HEK293 (cell line): ENCODE measurements around the gene PDE10A.
"Not testable (repeated sequence)": the region's sequence is repeated elsewhere in the genome, so short reads cannot be mapped to it uniquely, and the experiment has no call there.

Experiments
- ATF2 ChIP-seq: fragments of 450-650 bp; formaldehyde crosslinking; IDR thresholded peaks from 2 replicates; pipeline ENCODE4 v1.5.1; 2016; ENCODE audit warnings: missing biosample characterization, missing genetic modification characterization, low read depth
- GLIS1 ChIP-seq: fragments of 450-650 bp; formaldehyde crosslinking; IDR thresholded peaks from 2 replicates; pipeline ENCODE4 v1.5.1; 2016; ENCODE audit warnings: missing biosample characterization, missing genetic modification characterization
- KLF9 ChIP-seq: fragments of 450-650 bp; formaldehyde crosslinking; IDR thresholded peaks from 2 replicates; pipeline ENCODE4 v1.5.1; 2016; ENCODE audit warnings: missing biosample characterization, missing genetic modification characterization, low read depth
- RBAK ChIP-seq: fragments of 450-650 bp; formaldehyde crosslinking; IDR thresholded peaks from 2 replicates; pipeline ENCODE4 v1.5.1; 2016; ENCODE audit warnings: missing biosample characterization, missing genetic modification characterization
- REST ChIP-seq: fragments of 450-650 bp; formaldehyde crosslinking; IDR thresholded peaks from 2 replicates; pipeline ENCODE4 v1.5.1; 2016; ENCODE audit warnings: missing biosample characterization, missing genetic modification characterization
- SALL2 ChIP-seq: fragments of 450-650 bp; formaldehyde crosslinking; IDR thresholded peaks from 2 replicates; pipeline ENCODE4 v1.5.0; 2017; ENCODE audit warnings: missing biosample characterization, mild to moderate bottlenecking, missing genetic modification characterization, borderline replicate concordance
- SP2 ChIP-seq: fragments of 450-650 bp; formaldehyde crosslinking; IDR thresholded peaks from 2 replicates; pipeline ENCODE4 v1.5.1; 2016; ENCODE audit warnings: missing biosample characterization, missing genetic modification characterization
- ZNF133 ChIP-seq: fragments of 450-650 bp; formaldehyde crosslinking; IDR thresholded peaks from 2 replicates; pipeline ENCODE4 v1.5.1; 2016; ENCODE audit warnings: missing biosample characterization, missing genetic modification characterization
- ZNF221 ChIP-seq: fragments of 450-650 bp; formaldehyde crosslinking; IDR thresholded peaks from 2 replicates; pipeline ENCODE4 v1.5.1; 2017; ENCODE audit warnings: missing biosample characterization, missing genetic modification characterization, borderline replicate concordance
- ZNF302 ChIP-seq: fragments of 450-650 bp; formaldehyde crosslinking; IDR thresholded peaks from 2 replicates; pipeline ENCODE4 v1.5.1; 2016; ENCODE audit warnings: missing biosample characterization, missing genetic modification characterization, low read depth
- ZNF37A ChIP-seq: fragments of 450-650 bp; IDR thresholded peaks from 2 replicates; pipeline ENCODE4 v1.5.1; 2018; ENCODE audit warnings: missing biosample characterization, missing genetic modification characterization
- ZNF791 ChIP-seq: fragments of 450-650 bp; formaldehyde crosslinking; IDR thresholded peaks from 2 replicates; pipeline ENCODE4 v1.5.1; 2016; ENCODE audit warnings: missing biosample characterization, missing genetic modification characterization
- ZSCAN18 ChIP-seq: fragments of 450-650 bp; formaldehyde crosslinking; IDR thresholded peaks from 2 replicates; pipeline ENCODE4 v1.5.1; 2016; ENCODE audit warnings: missing biosample characterization, missing genetic modification characterization
- TF ChIP-seq, protein P1 (sequence below): fragments of 450-650 bp; formaldehyde crosslinking; IDR thresholded peaks from 2 replicates; pipeline ENCODE4 v1.5.1; 2016; ENCODE audit warnings: missing biosample characterization, missing genetic modification characterization

- TF ChIP-seq KLF9 (tag by site-specific recombination); ZNF133; GLIS1 (tag by site-specific recombination); ATF2 (tag by site-specific recombination); SP2; ZNF302 (tag by site-specific recombination); RBAK (tag by site-specific recombination); ZNF37A (tag by site-specific recombination); ZNF221 (tag by site-specific recombination); REST (tag by site-specific recombination); ZNF791 (tag by site-specific recombination); ZSCAN18 (tag by site-specific recombination); SALL2: not testable (repeated sequence)
- TF ChIP-seq, protein P1, sequence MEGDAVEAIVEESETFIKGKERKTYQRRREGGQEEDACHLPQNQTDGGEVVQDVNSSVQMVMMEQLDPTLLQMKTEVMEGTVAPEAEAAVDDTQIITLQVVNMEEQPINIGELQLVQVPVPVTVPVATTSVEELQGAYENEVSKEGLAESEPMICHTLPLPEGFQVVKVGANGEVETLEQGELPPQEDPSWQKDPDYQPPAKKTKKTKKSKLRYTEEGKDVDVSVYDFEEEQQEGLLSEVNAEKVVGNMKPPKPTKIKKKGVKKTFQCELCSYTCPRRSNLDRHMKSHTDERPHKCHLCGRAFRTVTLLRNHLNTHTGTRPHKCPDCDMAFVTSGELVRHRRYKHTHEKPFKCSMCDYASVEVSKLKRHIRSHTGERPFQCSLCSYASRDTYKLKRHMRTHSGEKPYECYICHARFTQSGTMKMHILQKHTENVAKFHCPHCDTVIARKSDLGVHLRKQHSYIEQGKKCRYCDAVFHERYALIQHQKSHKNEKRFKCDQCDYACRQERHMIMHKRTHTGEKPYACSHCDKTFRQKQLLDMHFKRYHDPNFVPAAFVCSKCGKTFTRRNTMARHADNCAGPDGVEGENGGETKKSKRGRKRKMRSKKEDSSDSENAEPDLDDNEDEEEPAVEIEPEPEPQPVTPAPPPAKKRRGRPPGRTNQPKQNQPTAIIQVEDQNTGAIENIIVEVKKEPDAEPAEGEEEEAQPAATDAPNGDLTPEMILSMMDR: not testable (repeated sequence)
Measured at GRCh38 chr6:165592947-165593346, 70.1 kb downstream of the PDE10A start.
